HG03520 (cell line): Measurements from ENCODE around the gene NUB1.

ENCODE experiments used
- ATAC-seq: cut with Tn5 transposase; IDR thresholded peaks from one replicate; pipeline ENCODE4 v1.9.1; 2021; ENCODE audit warnings: mild to moderate bottlenecking, moderate library complexity; ENCODE audit not compliant: unreplicated experiment

The NUB1 gene

GRCh38 chr7:151342102-151342646 is 562 bp downstream of the NUB1 start:
- peak; percentile 50 for ATAC-seq

- no peak for ATAC-seq
These were observed 1.2 kb downstream of the NUB1 start for GRCh38 chr7:151342811-151343210.

GRCh38 chr7:151343516-151343915 is 1.9 kb downstream of the NUB1 start:
- ATAC-seq = no peak

GRCh38 chr7:151345576-151346469 is 4.2 kb downstream of the NUB1 start:
- no peak for ATAC-seq

GRCh38 chr7:151346470-151346769 is 4.8 kb downstream of the NUB1 start:
- no peak for ATAC-seq

- no peak for ATAC-seq
These were observed 5.6 kb downstream of the NUB1 start for GRCh38 chr7:151347200-151347599.

GRCh38 chr7:151348970-151349369 is 7.4 kb downstream of the NUB1 start:
- no peak for ATAC-seq

GRCh38 chr7:151349507-151349853 is 7.9 kb downstream of the NUB1 start:
- ATAC-seq = peak; percentile 35

- ATAC-seq = no peak
These were observed 9.4 kb downstream of the NUB1 start for GRCh38 chr7:151351027-151351426.

GRCh38 chr7:151351967-151352366 is 10.4 kb downstream of the NUB1 start:
- ATAC-seq = no peak

- no peak for ATAC-seq
These were observed 10.9 kb downstream of the NUB1 start for GRCh38 chr7:151352512-151352911.

GRCh38 chr7:151361193-151361959 is 19.8 kb downstream of the NUB1 start:
- ATAC-seq = no peak

GRCh38 chr7:151363182-151363581 is 21.6 kb downstream of the NUB1 start:
- no peak for ATAC-seq

- no peak for ATAC-seq
These were observed 24.7 kb downstream of the NUB1 start for GRCh38 chr7:151366166-151366879.

GRCh38 chr7:151366880-151367222 is 25.2 kb downstream of the NUB1 start:
- ATAC-seq = no peak

GRCh38 chr7:151367284-151367683 is 25.7 kb downstream of the NUB1 start:
- ATAC-seq = no peak

- peak; percentile 93 for ATAC-seq
These were observed 26.5 kb downstream of the NUB1 start for GRCh38 chr7:151368136-151368571.

- no peak for ATAC-seq
These were observed 29.7 kb downstream of the NUB1 start for GRCh38 chr7:151371266-151371665.

GRCh38 chr7:151372612-151373265 is 31.1 kb downstream of the NUB1 start:
- ATAC-seq = no peak

- no peak for ATAC-seq
These were observed 32.0 kb downstream of the NUB1 start for GRCh38 chr7:151373599-151373998.

GRCh38 chr7:151374139-151374538 is 32.5 kb downstream of the NUB1 start:
- ATAC-seq = no peak
